Measurements from ENCODE around the gene DLL3. TPM values are rescaled to one million over a fixed set of nuclear protein-coding genes. Genes with fewer than 3 reads are reported as not detected.

DLL3 gene
- total RNA-seq, 4 donors from 2014 or later: not detected

DNA sequence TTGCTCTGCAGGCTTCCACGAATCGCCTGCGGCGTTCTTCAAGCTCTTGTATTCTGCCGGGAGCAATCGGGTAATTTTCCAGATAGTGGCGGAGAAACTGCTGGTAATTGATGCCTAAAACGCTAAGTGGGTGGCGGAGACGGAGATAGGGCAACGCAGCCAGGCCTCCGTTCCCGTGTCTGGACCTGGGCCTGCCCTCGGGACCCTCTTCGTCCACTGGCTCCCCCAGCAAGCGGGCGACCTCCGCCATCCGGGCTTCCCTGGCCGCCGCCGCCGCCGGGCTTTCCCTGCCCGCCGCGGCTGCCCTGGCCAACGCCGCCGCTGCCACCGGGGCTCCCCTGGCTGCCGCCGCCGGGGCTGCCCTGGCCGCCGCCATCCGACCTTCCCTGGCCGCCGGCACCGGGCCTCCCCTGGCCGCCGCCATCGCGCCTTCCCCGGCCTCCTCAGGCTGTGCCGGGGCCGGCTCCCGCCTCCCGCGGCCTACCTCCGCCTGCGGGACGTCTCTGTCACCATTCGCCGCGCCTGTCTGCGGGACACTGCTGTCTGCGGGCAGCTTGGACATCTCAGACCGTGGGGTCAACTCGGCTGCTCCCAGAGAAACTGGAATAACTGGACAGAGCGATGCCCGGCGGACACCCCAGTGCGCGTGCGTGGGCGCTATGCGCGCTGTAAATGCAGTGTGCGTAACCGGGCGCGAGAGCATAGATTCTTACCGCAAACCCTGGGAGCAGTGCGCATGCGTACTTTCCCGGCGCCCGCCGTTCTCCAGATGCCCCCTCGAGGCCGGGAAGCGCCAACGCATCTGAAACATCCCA is 41.0 kb downstream of the DLL3 start, which contains the start of gene EID2:
TSS of gene EID2 (minus strand) at position 644 of the 815 bp plus-strand sequence. CDS start at position 562, 82 bp downstream.
- peak; percentile 97 for DNase-seq (ENCODE audit: low spot score in 2 of 2)
- Histone ChIP-seq H3K4me3 (peak within 1 kb of the TSS; percentile 89), H3K4me1 (peaks cover 24% of the 10 kb centered on the region), H3K36me3 (no peaks in the 10 kb centered on the region), H3K27me3 (no peaks in the 10 kb centered on the region), H3K27ac (peak within 1 kb of the TSS; percentile 94), H3K9me3 (no peaks in the 10 kb centered on the region)
- 2% methylated on average over 22 of the region's 84 CpGs for WGBS
- peak; percentile 48 to 79 for TF ChIP-seq POLR2A (IDR thresholded peaks at IDR 0.05)
- TF ChIP-seq, protein P1, sequence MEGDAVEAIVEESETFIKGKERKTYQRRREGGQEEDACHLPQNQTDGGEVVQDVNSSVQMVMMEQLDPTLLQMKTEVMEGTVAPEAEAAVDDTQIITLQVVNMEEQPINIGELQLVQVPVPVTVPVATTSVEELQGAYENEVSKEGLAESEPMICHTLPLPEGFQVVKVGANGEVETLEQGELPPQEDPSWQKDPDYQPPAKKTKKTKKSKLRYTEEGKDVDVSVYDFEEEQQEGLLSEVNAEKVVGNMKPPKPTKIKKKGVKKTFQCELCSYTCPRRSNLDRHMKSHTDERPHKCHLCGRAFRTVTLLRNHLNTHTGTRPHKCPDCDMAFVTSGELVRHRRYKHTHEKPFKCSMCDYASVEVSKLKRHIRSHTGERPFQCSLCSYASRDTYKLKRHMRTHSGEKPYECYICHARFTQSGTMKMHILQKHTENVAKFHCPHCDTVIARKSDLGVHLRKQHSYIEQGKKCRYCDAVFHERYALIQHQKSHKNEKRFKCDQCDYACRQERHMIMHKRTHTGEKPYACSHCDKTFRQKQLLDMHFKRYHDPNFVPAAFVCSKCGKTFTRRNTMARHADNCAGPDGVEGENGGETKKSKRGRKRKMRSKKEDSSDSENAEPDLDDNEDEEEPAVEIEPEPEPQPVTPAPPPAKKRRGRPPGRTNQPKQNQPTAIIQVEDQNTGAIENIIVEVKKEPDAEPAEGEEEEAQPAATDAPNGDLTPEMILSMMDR (IDR thresholded peaks at IDR 0.05): peak; percentile 79 to 92
- TF ChIP-seq POLR2AphosphoS5 (IDR thresholded peaks at IDR 0.05): peak; percentile 37 to 62 (median 60)
- no peak for TF ChIP-seq EP300 (IDR thresholded peaks at IDR 0.05)

DNA sequence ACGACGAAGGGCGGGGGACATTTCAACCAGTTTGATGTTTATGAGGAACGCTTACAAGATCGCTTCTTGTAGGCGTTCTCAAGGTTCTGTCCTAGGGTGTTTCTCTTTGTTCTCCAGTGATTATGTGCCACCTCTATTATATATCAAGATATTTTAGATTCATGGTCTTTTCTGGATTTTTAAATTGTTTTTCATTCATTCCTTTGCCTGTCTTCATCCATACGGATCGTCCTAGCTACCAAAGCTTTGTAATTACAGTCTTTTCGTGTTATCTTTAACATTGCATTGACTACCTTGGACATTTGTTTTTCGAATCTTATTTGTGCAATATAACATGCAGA is 41.6 kb downstream of the DLL3 start:
- TF ChIP-seq EP300 (IDR thresholded peaks at IDR 0.05) (no peak), POLR2AphosphoS5 (IDR thresholded peaks at IDR 0.05) (no peak), POLR2A (IDR thresholded peaks at IDR 0.05) (no peak)
- TF ChIP-seq, protein P1 (IDR thresholded peaks at IDR 0.05): no peak
- H3K4me3 ChIP-seq: peak overlapping the region; percentile 89
- no peaks in the 10 kb centered on the region for H3K9me3 ChIP-seq
- peaks cover 24% of the 10 kb centered on the region for H3K4me1 ChIP-seq
- no peaks in the 10 kb centered on the region for H3K36me3 ChIP-seq
- H3K27me3 ChIP-seq: no peaks in the 10 kb centered on the region
- no peak for DNase-seq (ENCODE audit: low spot score in 2 of 2)
- no peak overlapping the region for H3K27ac ChIP-seq
- 8% methylated on average over 10 of the region's 10 CpGs for WGBS

DNA sequence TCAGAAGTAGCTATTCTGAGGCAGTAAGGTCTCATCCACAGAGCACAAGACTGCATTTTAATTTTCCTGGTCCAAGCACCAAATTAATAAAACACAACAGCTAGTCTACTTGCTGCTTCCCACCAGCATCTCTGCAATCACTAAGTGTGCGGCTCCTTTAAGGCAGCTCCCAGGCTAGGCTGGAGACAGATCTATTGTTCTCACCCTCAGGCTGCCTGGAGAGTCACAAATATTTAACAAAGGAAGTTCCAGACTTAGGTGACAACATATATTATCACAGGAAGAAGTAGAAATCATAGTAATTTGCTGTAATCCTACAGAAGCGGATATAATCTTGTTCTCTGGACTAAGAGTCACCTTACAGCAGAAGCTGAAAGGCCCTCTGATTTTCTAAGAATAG is 43.5 kb downstream of the DLL3 start:
- H3K4me1 ChIP-seq: peaks cover 24% of the 10 kb centered on the region
- TF ChIP-seq POLR2A (IDR thresholded peaks at IDR 0.05) (no peak), EP300 (IDR thresholded peaks at IDR 0.05) (no peak)
- TF ChIP-seq, protein P1 (IDR thresholded peaks at IDR 0.05): no peak
- H3K27ac ChIP-seq: no peak overlapping the region
- no peaks in the 10 kb centered on the region for H3K36me3 ChIP-seq
- no peak for DNase-seq (ENCODE audit: low spot score in 2 of 2)
- 84% methylated on average over 2 of the region's 2 CpGs for WGBS
- no peak overlapping the region for H3K4me3 ChIP-seq
- H3K9me3 ChIP-seq: no peaks in the 10 kb centered on the region
- no peaks in the 10 kb centered on the region for H3K27me3 ChIP-seq

DNA sequence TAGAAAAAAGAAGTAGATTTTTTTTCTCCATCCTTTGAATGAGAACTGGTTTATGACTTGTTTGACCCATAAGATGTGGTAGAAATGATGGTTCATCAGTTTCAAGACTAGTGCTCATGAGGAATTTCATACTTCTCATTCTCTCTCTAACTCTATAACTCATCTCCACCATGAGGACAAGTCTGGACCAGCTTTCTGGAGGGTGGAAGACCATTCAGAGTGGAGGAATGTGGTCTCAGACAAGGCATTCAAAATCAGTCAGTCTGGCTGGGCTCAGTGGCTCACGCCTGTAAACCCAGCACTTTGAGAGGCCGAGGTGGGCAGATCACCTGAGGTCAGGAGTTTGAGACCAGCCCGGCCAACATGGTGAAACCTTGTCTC is 44.7 kb downstream of the DLL3 start:
- no peaks in the 10 kb centered on the region for H3K36me3 ChIP-seq
- H3K27ac ChIP-seq: no peak overlapping the region
- peaks cover 15% of the 10 kb centered on the region for H3K4me1 ChIP-seq
- H3K4me3 ChIP-seq: no peak overlapping the region
- 78% methylated on average over 3 of the region's 3 CpGs for WGBS
- H3K27me3 ChIP-seq: no peaks in the 10 kb centered on the region
- TF ChIP-seq EP300 (IDR thresholded peaks at IDR 0.05): no peak
- no peak for TF ChIP-seq POLR2A (IDR thresholded peaks at IDR 0.05)
- TF ChIP-seq POLR2AphosphoS5 (IDR thresholded peaks at IDR 0.05): no peak
- TF ChIP-seq, protein P1 (IDR thresholded peaks at IDR 0.05): no peak
- DNase-seq (ENCODE audit: low spot score in 2 of 2): no peak
- no peaks in the 10 kb centered on the region for H3K9me3 ChIP-seq

DNA sequence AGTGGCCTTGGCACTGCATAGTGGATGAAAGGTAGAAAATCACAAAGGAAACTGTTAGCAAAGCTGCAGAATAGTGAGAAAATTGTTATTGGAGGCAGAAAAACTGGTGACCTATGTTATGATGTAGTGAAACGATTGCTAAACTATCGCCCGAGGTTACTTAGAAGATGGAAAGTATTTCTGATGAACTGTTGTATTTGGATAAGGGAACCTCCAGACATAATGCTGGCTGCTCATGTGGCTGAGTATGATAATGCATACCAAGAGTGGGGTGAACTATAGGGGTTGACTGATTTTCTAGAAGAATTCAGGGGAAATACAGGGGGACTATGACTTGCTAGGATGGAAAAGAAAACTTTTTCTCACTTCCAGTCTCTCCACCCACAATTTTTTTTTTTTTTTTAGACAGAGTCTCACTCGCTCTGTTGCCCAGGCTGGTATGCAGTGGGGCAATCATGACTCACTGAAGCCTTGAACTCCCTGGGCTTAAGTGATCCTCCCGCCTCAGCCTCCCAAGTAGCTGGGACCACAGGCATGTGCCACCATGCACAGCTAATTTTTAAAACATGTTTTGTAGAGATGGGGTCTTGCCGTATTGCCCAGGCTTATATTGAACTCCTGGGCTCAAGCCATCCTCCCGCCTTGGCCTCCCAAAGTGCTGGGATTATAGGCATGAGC is 45.6 kb downstream of the DLL3 start:
- whole genome bisulfite sequencing: 83% methylated on average over 7 of the region's 7 CpGs
- TF ChIP-seq POLR2AphosphoS5 (IDR thresholded peaks at IDR 0.05): no peak
- no peak for TF ChIP-seq POLR2A (IDR thresholded peaks at IDR 0.05)
- TF ChIP-seq, protein P1 (IDR thresholded peaks at IDR 0.05): no peak
- no peak for TF ChIP-seq EP300 (IDR thresholded peaks at IDR 0.05)
- no peak for DNase-seq (ENCODE audit: low spot score in 2 of 2)
- Histone ChIP-seq H3K27me3 (no peaks in the 10 kb centered on the region), H3K4me3 (no peak overlapping the region), H3K36me3 (no peaks in the 10 kb centered on the region), H3K9me3 (no peaks in the 10 kb centered on the region), H3K4me1 (peaks cover 6% of the 10 kb centered on the region), H3K27ac (no peak overlapping the region)

Data from suprapubic skin (tissue), 4 donors.